HG03469 (cell line): ENCODE results near the gene CPS1.

Source experiments
- ATAC-seq: cut with Tn5 transposase; IDR thresholded peaks from one replicate; pipeline ENCODE4 v1.9.1; 2021; ENCODE audit warnings: mild to moderate bottlenecking, moderate library complexity, moderate number of reproducible peaks; ENCODE audit not compliant: unreplicated experiment

The CPS1 gene

GRCh38 chr2:210604666-210605065, 48.3 kb downstream of the CPS1 start:
- ATAC-seq: no peak

GRCh38 chr2:210606001-210606400, 49.6 kb downstream of the CPS1 start:
- no peak for ATAC-seq

GRCh38 chr2:210611466-210611865, 55.1 kb downstream of the CPS1 start:
- ATAC-seq: peak; percentile 69

- ATAC-seq: no peak
Observed at GRCh38 chr2:210616074-210616473, 59.7 kb downstream of the CPS1 start.

GRCh38 chr2:210617318-210617717, 60.9 kb downstream of the CPS1 start:
- no peak for ATAC-seq

GRCh38 chr2:210617732-210618330, 61.4 kb downstream of the CPS1 start:
- peak; percentile 81 for ATAC-seq

GRCh38 chr2:210620456-210620855, 64.1 kb downstream of the CPS1 start:
- ATAC-seq: no peak

- no peak for ATAC-seq
Observed at GRCh38 chr2:210623506-210623905, 67.1 kb downstream of the CPS1 start.

GRCh38 chr2:210626849-210627248, 70.5 kb downstream of the CPS1 start:
- peak; percentile 53 for ATAC-seq

GRCh38 chr2:210630873-210631560, 74.6 kb downstream of the CPS1 start:
- ATAC-seq: no peak

GRCh38 chr2:210633699-210634098, 77.3 kb downstream of the CPS1 start:
- ATAC-seq: no peak

- no peak for ATAC-seq
Observed at GRCh38 chr2:210635257-210635656, 78.9 kb downstream of the CPS1 start.

GRCh38 chr2:210642333-210642732, 85.9 kb downstream of the CPS1 start:
- no peak for ATAC-seq

- no peak for ATAC-seq
Observed at GRCh38 chr2:210647151-210647550, 90.8 kb downstream of the CPS1 start.

- no peak for ATAC-seq
Observed at GRCh38 chr2:210654091-210654490, 97.7 kb downstream of the CPS1 start.

- ATAC-seq: no peak
Observed at GRCh38 chr2:210655229-210655975, 99.0 kb downstream of the CPS1 start.

GRCh38 chr2:210657874-210658273, 101.5 kb downstream of the CPS1 start:
- no peak for ATAC-seq

GRCh38 chr2:210660751-210661150, 104.4 kb downstream of the CPS1 start:
- ATAC-seq: no peak

- ATAC-seq: no peak
Observed at GRCh38 chr2:210662560-210662959, 106.2 kb downstream of the CPS1 start.

GRCh38 chr2:210663631-210664089, 107.3 kb downstream of the CPS1 start:
- ATAC-seq: no peak

GRCh38 chr2:210667711-210668110, 111.3 kb downstream of the CPS1 start:
- ATAC-seq: no peak

- no peak for ATAC-seq
Observed at GRCh38 chr2:210671065-210671464, 114.7 kb downstream of the CPS1 start.
